AG04450 (cell line): Measurements from ENCODE around the gene OTC. TPM values are rescaled to one million over a fixed set of nuclear protein-coding genes. Genes with fewer than 3 reads are reported as not detected.

ENCODE experiments used
- CTCF ChIA-PET: fragments of 300-600, 350-600 bp; formaldehyde crosslinking; extraction: SDS; loops from one replicate; lab custom pipeline; 2022; ENCODE audit warnings: antibody characterized with exemption, inconsistent platforms; lab: Charles Lee
- POLR2A ChIA-PET: fragments of 350-600 bp; formaldehyde crosslinking; extraction: SDS; loops from one replicate; lab custom pipeline; 2021; ENCODE audit warnings: antibody characterized with exemption, inconsistent platforms; lab: Yijun Ruan, JAX
- DNase-seq: peaks from one replicate; pipeline ENCODE4 v3.0.0-alpha.2; 2011; ENCODE audit warnings: low read depth, low spot score
- H3K27ac ChIP-seq: one replicate; pipeline ENCODE4 v1.5.1; 2012; ENCODE audit warnings: low read depth, low read length, control low read depth
- H3K27me3 ChIP-seq: one replicate; pipeline ENCODE4 v1.6.0; 2012; ENCODE audit warnings: low read length; ENCODE audit not compliant: control insufficient read depth, insufficient read depth
- H3K4me3 ChIP-seq: 2 replicates; pipeline ENCODE4 v1.5.1; 2011; ENCODE audit warnings: mild to moderate bottlenecking, low read depth, low read length, control low read depth
- H3K9me3 ChIP-seq: 2 replicates; pipeline ENCODE4 v1.5.1; 2012; ENCODE audit warnings: low read length; ENCODE audit not compliant: control insufficient read depth, insufficient read depth
- polyA plus RNA-seq: library from polyadenylated mRNA; depleted of rRNA; stranded (reverse); fragments of >200 nt; gene quantifications from 2 replicates; pipeline ENCODE4 v1.2.3, GENCODE V29; 2011
- TF ChIP-seq, protein P1 (sequence below): IDR thresholded peaks from 2 replicates; pipeline ENCODE4 v1.5.1; 2011; ENCODE audit warnings: low read depth, low read length, control low read depth, inconsistent platforms

OTC gene
- polyA plus RNA-seq, 1 experiment, result not detected

DNA sequence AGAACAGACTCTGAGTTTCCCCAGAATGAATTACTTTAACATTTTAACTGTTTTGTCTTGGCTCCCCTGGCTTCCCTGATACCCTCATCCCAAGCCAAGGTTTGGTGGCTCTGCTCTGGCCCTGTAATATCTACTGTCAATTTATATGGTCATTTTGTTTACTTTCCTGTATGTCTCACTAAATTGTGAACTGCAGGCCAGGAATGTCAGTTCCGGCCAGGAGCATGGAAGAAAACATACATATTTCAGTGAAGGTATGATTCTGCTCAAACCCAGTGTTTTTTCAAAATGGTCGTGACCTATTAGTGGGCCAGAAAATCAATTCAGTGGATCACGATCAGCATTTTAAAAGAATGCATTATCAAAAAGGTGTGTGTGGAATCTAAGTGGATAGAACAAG, 26.3 kb upstream of the OTC start:
- POLR2A ChIA-PET, result no interaction called here
- TF ChIP-seq, protein P1, sequence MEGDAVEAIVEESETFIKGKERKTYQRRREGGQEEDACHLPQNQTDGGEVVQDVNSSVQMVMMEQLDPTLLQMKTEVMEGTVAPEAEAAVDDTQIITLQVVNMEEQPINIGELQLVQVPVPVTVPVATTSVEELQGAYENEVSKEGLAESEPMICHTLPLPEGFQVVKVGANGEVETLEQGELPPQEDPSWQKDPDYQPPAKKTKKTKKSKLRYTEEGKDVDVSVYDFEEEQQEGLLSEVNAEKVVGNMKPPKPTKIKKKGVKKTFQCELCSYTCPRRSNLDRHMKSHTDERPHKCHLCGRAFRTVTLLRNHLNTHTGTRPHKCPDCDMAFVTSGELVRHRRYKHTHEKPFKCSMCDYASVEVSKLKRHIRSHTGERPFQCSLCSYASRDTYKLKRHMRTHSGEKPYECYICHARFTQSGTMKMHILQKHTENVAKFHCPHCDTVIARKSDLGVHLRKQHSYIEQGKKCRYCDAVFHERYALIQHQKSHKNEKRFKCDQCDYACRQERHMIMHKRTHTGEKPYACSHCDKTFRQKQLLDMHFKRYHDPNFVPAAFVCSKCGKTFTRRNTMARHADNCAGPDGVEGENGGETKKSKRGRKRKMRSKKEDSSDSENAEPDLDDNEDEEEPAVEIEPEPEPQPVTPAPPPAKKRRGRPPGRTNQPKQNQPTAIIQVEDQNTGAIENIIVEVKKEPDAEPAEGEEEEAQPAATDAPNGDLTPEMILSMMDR, result no peak
- peak overlapping the region; percentile 74 for H3K4me3 ChIP-seq

DNA sequence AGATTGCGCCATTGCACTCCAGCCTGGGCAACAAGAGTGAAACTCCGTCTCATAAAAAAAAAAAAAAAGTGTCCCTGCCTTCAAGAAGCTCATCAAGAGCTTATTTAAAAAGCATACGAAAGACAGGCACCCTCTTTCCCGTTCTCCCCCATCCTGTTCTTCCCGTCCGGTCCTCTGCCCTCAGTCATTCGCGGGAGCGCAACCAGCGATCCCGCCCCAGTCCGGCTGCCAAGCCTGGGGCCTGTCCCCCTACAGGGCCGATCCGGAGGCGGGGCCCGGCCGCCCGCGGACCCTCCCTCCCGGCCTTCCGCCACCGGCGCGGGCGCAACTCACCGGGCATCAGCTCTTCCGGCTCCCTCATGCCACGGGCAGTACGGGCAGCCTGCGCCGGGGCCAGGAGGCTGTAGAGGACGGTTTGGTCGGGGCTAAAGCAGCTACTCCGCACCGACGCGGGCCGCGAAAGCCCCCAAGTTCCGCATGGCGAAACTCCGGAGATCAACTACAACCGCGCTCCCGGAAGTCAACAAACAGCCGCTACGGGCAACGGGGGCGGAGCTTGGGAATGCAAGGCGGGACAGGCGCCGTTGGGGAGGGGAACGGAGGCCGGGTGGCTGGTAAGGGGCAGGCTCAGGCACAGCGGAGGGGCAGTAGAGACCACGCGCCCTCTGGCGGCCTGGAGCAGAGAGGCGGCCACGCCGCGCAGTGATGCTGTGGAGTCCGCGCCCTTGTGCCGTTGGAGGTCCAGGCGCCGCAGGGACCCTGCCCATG, 25.2 kb upstream of the OTC start, which contains the start of gene RPGR:
Gene RPGR (minus strand): TSS at position 503 of the 768 bp plus-strand sequence. CDS start 142 bp downstream, at position 361.
- TF ChIP-seq, protein P1, result peak; percentile 77
- peak within 1 kb of the TSS; percentile 74 for H3K4me3 ChIP-seq
- peak; percentile 70 for DNase-seq
- no peaks in the 10 kb centered on the region for H3K9me3 ChIP-seq
- peak within 1 kb of the TSS; percentile 87 for H3K27ac ChIP-seq
- ChIA-PET CTCF (interaction anchor here (0.6 to 2.3 kb wide), 35 partner anchors 9 to 892 kb away, joined by 3 to 20 read pairs (median 4); partner anchors contain the start of gene SRPX), POLR2A (interaction anchor here (0.6 to 1.2 kb wide), 4 partner anchors 8 to 161 kb away, joined by 3 to 4 read pairs (median 4); no protein-coding TSS in a partner anchor)
- H3K27me3 ChIP-seq, result no peaks in the 10 kb centered on the region

More for the DNA sequence above, 26.3 kb upstream of the OTC start:
- H3K9me3 ChIP-seq, result no peaks in the 10 kb centered on the region
- H3K27ac ChIP-seq, result no peak overlapping the region
- CTCF ChIA-PET, result interaction anchor here (1.0 to 2.3 kb wide), 6 partner anchors 53 to 816 kb away, joined by 3 to 20 read pairs (median 7); partner anchors contain the start of gene SRPX
- no peak for DNase-seq
- no peaks in the 10 kb centered on the region for H3K27me3 ChIP-seq

DNA sequence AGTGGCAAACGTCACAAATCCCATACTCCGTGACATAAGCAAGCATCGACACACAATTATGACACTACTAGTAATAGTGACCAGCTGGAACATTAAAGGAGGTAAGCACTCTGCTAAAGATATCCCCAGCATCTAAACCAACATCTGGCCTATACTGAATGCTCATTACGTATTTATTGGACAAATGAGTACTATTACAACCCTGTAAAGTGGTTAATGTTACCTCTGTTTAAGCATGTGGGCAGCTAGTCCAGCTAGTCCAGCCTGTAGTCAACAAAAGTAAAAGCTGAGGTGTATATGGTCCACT, 24.7 kb upstream of the OTC start:
- TF ChIP-seq, protein P1, result no peak
- Histone ChIP-seq H3K9me3 (no peaks in the 10 kb centered on the region), H3K27me3 (no peaks in the 10 kb centered on the region), H3K27ac (no peak overlapping the region), H3K4me3 (peak overlapping the region; percentile 31; the same call in 1 of the 2 replicates)
- no peak for DNase-seq
- ChIA-PET CTCF (interaction anchor here (0.8 to 2.3 kb wide), 16 partner anchors 15 to 636 kb away, joined by 3 to 20 read pairs (median 5); partner anchors contain the start of gene SRPX), POLR2A (interaction anchor here (0.8 to 1.2 kb wide), 2 partner anchors 17 to 161 kb away, joined by 3 to 4 read pairs; no protein-coding TSS in a partner anchor)

DNA sequence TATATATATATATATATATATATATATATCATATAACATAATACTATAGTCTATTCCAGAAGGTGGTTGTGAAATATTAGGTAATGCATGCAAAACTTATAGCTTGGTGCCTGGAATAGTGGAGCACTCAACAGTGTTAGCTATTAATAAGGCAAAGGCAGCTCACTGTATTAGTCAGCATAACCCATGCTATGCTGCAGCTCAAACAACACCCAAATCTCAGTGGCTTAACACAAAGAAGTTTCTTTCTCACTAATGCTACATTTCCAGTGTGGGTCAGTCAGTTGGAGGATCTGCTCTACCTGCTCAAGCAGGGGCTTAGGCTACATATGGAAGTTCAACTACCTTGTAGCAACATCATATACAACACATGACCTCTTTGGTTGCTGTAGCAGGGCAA, 19.9 kb upstream of the OTC start:
- Histone ChIP-seq H3K27me3 (no peaks in the 10 kb centered on the region), H3K4me3 (no peak overlapping the region), H3K9me3 (no peaks in the 10 kb centered on the region), H3K27ac (no peak overlapping the region)
- no peak for DNase-seq
- CTCF ChIA-PET, result interaction anchor here (1.3 kb wide), 1 partner anchor 141 kb away, joined by 4 read pairs; no protein-coding TSS in a partner anchor
- TF ChIP-seq, protein P1, result no peak
- POLR2A ChIA-PET, result no interaction called here

DNA sequence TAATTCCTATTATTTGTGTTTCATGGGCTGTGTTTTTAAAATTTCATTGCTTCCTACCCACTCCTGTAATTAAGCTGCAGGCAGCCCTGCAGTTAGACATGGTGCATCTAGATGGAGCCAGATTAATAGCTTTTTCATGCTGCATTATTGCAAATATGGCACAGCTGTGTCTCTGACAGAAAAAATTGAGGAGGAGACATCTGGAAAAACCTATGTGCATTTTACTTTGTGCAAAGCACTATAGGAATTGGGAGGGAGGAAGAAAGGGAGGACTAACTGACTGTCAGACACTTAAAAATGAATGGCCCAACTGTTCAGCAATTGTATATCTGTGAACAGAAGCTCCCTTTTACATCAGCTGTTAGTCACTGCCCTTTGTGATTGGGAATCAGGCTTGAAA, 17.0 kb upstream of the OTC start:
- no peak overlapping the region for H3K4me3 ChIP-seq
- ChIA-PET CTCF (no interaction called here), POLR2A (no interaction called here)
- no peaks in the 10 kb centered on the region for H3K27me3 ChIP-seq
- no peak for DNase-seq
- TF ChIP-seq, protein P1, result 0 out of 2 replicates have a peak, but pooled peaks have one; percentile 4
- no peak overlapping the region for H3K27ac ChIP-seq
- no peaks in the 10 kb centered on the region for H3K9me3 ChIP-seq
